ENCODE data around the gene AGAP9. TPM values are rescaled to one million over a fixed set of nuclear protein-coding genes. Genes with fewer than 3 reads are reported as not detected.
"Not testable (repeated sequence)": the region's sequence is repeated elsewhere in the genome, so short reads cannot be mapped to it uniquely, and the experiment has no call there.

AGAP9 gene
- 1 to 10 TPM; 5.2 to 7.5 TPM for total RNA-seq
- long read RNA-seq, partial matches to known transcripts, result 0 of 1 reads
- long read RNA-seq, other reads (novel, unspliced or antisense), result 1 of 1 reads

GRCh38 chr10:47523475-47523874 lies at the start of gene AGAP9:
AGAP9 (minus strand) TSS chr10:47523638; CDS start chr10:47523526, 112 bp downstream.
- intact Hi-C loops (cut with DNase I, micrococcal nuclease); ATAC-seq; DNase-seq: not testable (repeated sequence)

- DNase-seq; ATAC-seq; intact Hi-C loops (cut with DNase I, micrococcal nuclease): not testable (repeated sequence)
Observed at GRCh38 chr10:47571138-47571912, 47.9 kb upstream of the AGAP9 start.

- DNase-seq; intact Hi-C loops (cut with DNase I, micrococcal nuclease); ATAC-seq: not testable (repeated sequence)
Observed at GRCh38 chr10:47566757-47567156, 43.3 kb upstream of the AGAP9 start.

GRCh38 chr10:47566108-47566699 lies 42.8 kb upstream of the AGAP9 start:
- DNase-seq; ATAC-seq; intact Hi-C loops (cut with DNase I, micrococcal nuclease): not testable (repeated sequence)

GRCh38 chr10:47565517-47565920 lies 42.1 kb upstream of the AGAP9 start:
- intact Hi-C loops (cut with DNase I, micrococcal nuclease); DNase-seq; ATAC-seq: not testable (repeated sequence)

- DNase-seq; ATAC-seq; intact Hi-C loops (cut with DNase I, micrococcal nuclease): not testable (repeated sequence)
Observed at GRCh38 chr10:47564953-47565352, 41.5 kb upstream of the AGAP9 start.

GRCh38 chr10:47564318-47564717 lies 40.9 kb upstream of the AGAP9 start:
- DNase-seq; ATAC-seq; intact Hi-C loops (cut with DNase I, micrococcal nuclease): not testable (repeated sequence)

GRCh38 chr10:47560452-47560851 lies 37.0 kb upstream of the AGAP9 start:
- ATAC-seq; DNase-seq; intact Hi-C loops (cut with DNase I, micrococcal nuclease): not testable (repeated sequence)

- intact Hi-C loops (cut with DNase I, micrococcal nuclease); ATAC-seq; DNase-seq: not testable (repeated sequence)
Observed at GRCh38 chr10:47559718-47560308, 36.4 kb upstream of the AGAP9 start.

- intact Hi-C loops (cut with DNase I, micrococcal nuclease); ATAC-seq: not testable (repeated sequence)
Observed at GRCh38 chr10:47558109-47558508, 34.7 kb upstream of the AGAP9 start.

GRCh38 chr10:47557616-47558015 lies 34.2 kb upstream of the AGAP9 start:
- ATAC-seq; DNase-seq; intact Hi-C loops (cut with DNase I, micrococcal nuclease): not testable (repeated sequence)

More at GRCh38 chr10:47558109-47558508, 34.7 kb upstream of the AGAP9 start:
- not testable (repeated sequence) for DNase-seq

- DNase-seq; intact Hi-C loops (cut with DNase I, micrococcal nuclease): not testable (repeated sequence)
- ATAC-seq, result peak; percentile 18
Observed at GRCh38 chr10:47555334-47555733, 31.9 kb upstream of the AGAP9 start.

GRCh38 chr10:47554552-47554951 lies 31.1 kb upstream of the AGAP9 start:
- ATAC-seq; DNase-seq; intact Hi-C loops (cut with DNase I, micrococcal nuclease): not testable (repeated sequence)

GRCh38 chr10:47553860-47554247 lies 30.4 kb upstream of the AGAP9 start:
- ATAC-seq; intact Hi-C loops (cut with DNase I, micrococcal nuclease); DNase-seq: not testable (repeated sequence)

GRCh38 chr10:47553214-47553859 lies 29.9 kb upstream of the AGAP9 start:
- DNase-seq, result peak; percentile 76 to 85
- ATAC-seq, result peak; percentile 89
- intact Hi-C loops (cut with DNase I, micrococcal nuclease), result not testable (repeated sequence)

- ATAC-seq (peak; percentile 73), DNase-seq (peak; percentile 32 to 49)
- intact Hi-C loops (cut with DNase I, micrococcal nuclease), result not testable (repeated sequence)
Observed at GRCh38 chr10:47552719-47553118, 29.3 kb upstream of the AGAP9 start.

GRCh38 chr10:47547286-47547685 lies 23.8 kb upstream of the AGAP9 start:
- intact Hi-C loops (cut with DNase I, micrococcal nuclease); ATAC-seq: not testable (repeated sequence)

GRCh38 chr10:47536430-47536829 lies 13.0 kb upstream of the AGAP9 start:
- DNase-seq; intact Hi-C loops (cut with DNase I, micrococcal nuclease); ATAC-seq: not testable (repeated sequence)

More at GRCh38 chr10:47547286-47547685, 23.8 kb upstream of the AGAP9 start:
- DNase-seq, result not testable (repeated sequence)
